ENCODE measurements around the gene GPC3. TPM values are rescaled to one million over a fixed set of nuclear protein-coding genes. Genes with fewer than 3 reads are reported as not detected.

Gene GPC3
- total RNA-seq, 2 donors from 2014 or later = 2.7 to 5.2 TPM

DNA sequence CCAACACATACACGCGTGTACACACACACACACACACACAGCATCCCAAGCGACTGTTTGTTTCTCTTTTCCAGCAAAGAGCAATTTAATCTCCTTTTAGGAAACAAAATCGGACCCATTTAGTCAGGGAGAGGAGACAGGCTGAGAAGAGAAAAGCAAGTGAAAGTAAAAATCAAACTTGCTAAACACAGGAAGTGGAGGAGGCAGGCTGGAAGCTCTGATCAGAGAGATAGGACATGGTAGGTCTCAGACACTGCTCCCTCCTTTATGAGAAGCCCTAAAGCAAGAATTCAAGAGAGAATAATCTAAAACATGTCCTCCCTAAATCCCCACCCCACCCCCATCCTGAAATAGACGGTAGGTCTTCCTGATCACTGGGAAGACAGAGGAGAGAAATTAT lies 62.3 kb downstream of the GPC3 start:
- Histone ChIP-seq H3K9me3 (no peaks in the 10 kb centered on the region), H3K27me3 (replicated peaks; ENCODE audit: insufficient read depth) (no peaks in the 10 kb centered on the region), H3K27ac (no peak overlapping the region), H3K4me3 (no peak overlapping the region), H3K36me3 (no peaks in the 10 kb centered on the region), H3K4me1 (replicated peaks) (no peaks in the 10 kb centered on the region)
- no peak for DNase-seq (ENCODE audit: low spot score)
- WGBS = 61% methylated on average over 5 of the region's 5 CpGs
- TF ChIP-seq, protein P1, sequence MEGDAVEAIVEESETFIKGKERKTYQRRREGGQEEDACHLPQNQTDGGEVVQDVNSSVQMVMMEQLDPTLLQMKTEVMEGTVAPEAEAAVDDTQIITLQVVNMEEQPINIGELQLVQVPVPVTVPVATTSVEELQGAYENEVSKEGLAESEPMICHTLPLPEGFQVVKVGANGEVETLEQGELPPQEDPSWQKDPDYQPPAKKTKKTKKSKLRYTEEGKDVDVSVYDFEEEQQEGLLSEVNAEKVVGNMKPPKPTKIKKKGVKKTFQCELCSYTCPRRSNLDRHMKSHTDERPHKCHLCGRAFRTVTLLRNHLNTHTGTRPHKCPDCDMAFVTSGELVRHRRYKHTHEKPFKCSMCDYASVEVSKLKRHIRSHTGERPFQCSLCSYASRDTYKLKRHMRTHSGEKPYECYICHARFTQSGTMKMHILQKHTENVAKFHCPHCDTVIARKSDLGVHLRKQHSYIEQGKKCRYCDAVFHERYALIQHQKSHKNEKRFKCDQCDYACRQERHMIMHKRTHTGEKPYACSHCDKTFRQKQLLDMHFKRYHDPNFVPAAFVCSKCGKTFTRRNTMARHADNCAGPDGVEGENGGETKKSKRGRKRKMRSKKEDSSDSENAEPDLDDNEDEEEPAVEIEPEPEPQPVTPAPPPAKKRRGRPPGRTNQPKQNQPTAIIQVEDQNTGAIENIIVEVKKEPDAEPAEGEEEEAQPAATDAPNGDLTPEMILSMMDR (IDR thresholded peaks at IDR 0.05) = no peak
- no peak for TF ChIP-seq POLR2AphosphoS5 (IDR thresholded peaks at IDR 0.05)
- intact Hi-C loops (cut with DNase I) = no loop called here

DNA sequence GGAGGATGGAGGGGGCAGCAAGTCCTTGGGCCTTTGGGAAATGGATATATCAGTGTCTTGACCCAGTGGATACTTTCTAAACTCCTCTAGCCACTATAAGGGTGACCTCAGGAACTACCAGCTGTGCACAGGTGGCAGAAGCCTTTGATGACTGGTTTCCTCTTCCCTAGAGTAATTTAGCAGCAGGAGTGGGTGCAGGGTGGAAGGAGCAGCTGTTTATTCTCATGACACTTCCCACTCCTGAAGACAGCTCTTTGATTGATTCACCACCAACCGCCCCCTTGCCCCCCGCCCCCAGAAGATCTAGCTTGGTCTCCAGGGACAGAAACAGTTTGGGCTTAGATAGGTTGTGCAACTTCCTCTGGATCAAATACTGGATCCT lies 63.0 kb downstream of the GPC3 start:
- no peak for DNase-seq (ENCODE audit: low spot score)
- TF ChIP-seq POLR2AphosphoS5 (IDR thresholded peaks at IDR 0.05) = no peak
- TF ChIP-seq POLR2A (IDR thresholded peaks at IDR 0.05) = no peak
- TF ChIP-seq, protein P1 (IDR thresholded peaks at IDR 0.05) = no peak
- Histone ChIP-seq H3K27ac (no peak overlapping the region), H3K4me3 (no peak overlapping the region), H3K4me1 (replicated peaks) (no peaks in the 10 kb centered on the region), H3K36me3 (no peaks in the 10 kb centered on the region), H3K9me3 (no peaks in the 10 kb centered on the region), H3K27me3 (replicated peaks; ENCODE audit: insufficient read depth) (no peaks in the 10 kb centered on the region)
- 73% methylated on average over 2 of the region's 2 CpGs for WGBS
- intact Hi-C loops (cut with DNase I) = no loop called here

DNA sequence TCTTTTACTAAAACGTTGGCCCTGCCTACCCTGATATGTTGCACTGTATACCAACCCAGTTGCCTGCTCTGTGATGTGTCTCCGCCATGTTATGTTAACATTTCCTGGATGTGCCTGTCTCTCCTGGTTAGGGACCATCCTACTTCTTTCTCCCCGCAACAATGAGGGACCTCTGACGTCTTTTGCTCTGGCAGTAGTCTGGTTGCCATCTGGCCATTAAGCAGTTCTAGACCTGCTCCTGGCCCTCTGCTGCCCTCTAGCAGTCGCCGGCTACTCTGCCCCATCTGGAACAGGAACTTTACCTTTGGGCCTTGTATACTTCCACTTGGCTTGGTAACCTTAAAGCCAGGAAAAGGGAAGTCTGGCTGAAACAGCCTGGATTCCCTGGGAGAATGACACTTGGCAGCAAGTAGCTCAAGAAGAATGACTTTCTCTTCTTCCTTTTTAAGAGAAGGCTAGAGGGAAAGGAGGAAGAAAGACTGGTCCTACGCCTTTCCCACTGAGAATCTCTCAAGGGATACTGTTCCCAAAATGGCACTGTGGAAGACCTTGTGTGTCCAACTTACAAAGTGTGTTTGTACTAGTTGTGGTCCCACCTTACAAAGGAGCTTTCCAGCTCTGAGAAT lies 63.5 kb downstream of the GPC3 start:
- Histone ChIP-seq H3K27ac (no peak overlapping the region), H3K27me3 (replicated peaks; ENCODE audit: insufficient read depth) (no peaks in the 10 kb centered on the region), H3K36me3 (no peaks in the 10 kb centered on the region), H3K9me3 (no peaks in the 10 kb centered on the region), H3K4me3 (no peak overlapping the region), H3K4me1 (replicated peaks) (no peaks in the 10 kb centered on the region)
- WGBS = 80% methylated on average over 7 of the region's 7 CpGs
- intact Hi-C loops (cut with DNase I) = no loop called here
- no peak for TF ChIP-seq POLR2A (IDR thresholded peaks at IDR 0.05)
- TF ChIP-seq, protein P1 (IDR thresholded peaks at IDR 0.05) = peak in 1 of 4 experiments; percentile 10
- DNase-seq (ENCODE audit: low spot score) = peak; percentile 6

DNA sequence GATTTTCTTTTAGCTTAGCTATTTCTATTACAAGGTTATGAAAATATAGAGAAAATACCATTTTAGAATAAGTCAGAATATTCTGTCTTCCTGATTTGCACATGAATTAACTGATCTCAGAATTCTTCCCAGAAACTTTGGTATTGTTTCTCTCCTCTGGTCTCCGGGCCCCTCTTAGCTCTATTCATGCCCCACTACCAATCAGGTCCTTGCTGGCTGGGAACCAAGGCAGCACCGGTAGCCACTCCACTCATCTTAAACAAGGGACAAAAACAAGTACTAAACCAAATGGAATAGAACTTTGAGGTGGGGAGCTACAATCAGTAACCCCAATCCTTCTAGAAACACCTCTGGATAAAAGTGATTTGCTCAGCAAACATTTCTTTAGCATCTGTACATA lies 64.3 kb downstream of the GPC3 start:
- intact Hi-C loops (cut with DNase I) = no loop called here
- Histone ChIP-seq H3K4me3 (no peak overlapping the region), H3K9me3 (no peaks in the 10 kb centered on the region), H3K27me3 (replicated peaks; ENCODE audit: insufficient read depth) (no peaks in the 10 kb centered on the region), H3K4me1 (replicated peaks) (no peaks in the 10 kb centered on the region), H3K27ac (no peak overlapping the region), H3K36me3 (no peaks in the 10 kb centered on the region)
- DNase-seq (ENCODE audit: low spot score) = no peak
- 97% methylated on average over 2 of the region's 2 CpGs for WGBS
- TF ChIP-seq, protein P1 (IDR thresholded peaks at IDR 0.05) = no peak
- no peak for TF ChIP-seq POLR2AphosphoS5 (IDR thresholded peaks at IDR 0.05)
- TF ChIP-seq POLR2A (IDR thresholded peaks at IDR 0.05) = no peak

DNA sequence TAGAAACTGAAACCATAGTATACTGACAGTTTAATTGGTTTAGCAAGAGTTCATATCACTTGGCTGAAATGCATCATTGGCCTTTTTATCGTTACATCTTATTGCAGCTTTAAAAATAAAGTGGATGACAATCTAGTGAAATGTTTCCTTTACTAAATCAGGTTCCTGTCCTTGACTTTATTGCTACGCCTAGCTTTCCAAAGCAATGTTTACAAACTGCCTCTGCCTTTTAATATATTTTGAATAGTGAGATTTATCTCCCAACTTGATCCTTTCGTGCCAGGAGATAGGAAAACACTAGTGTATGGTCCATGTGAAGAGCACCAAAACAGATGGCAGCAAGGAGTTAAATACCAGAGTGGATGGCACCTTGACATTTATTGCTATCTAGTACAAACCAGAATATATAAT lies 67.0 kb downstream of the GPC3 start:
- H3K27ac ChIP-seq = no peak overlapping the region
- H3K36me3 ChIP-seq = no peaks in the 10 kb centered on the region
- TF ChIP-seq, protein P1 (IDR thresholded peaks at IDR 0.05) = no peak
- TF ChIP-seq POLR2AphosphoS5 (IDR thresholded peaks at IDR 0.05) (no peak), POLR2A (IDR thresholded peaks at IDR 0.05) (no peak)
- DNase-seq (ENCODE audit: low spot score) = no peak
- no peaks in the 10 kb centered on the region for H3K9me3 ChIP-seq
- WGBS = 17% methylated on average over 3 of the region's 3 CpGs
- H3K4me3 ChIP-seq = no peak overlapping the region
- H3K27me3 ChIP-seq (replicated peaks; ENCODE audit: insufficient read depth) = no peaks in the 10 kb centered on the region
- no peaks in the 10 kb centered on the region for H3K4me1 ChIP-seq (replicated peaks)
- intact Hi-C loops (cut with DNase I) = no loop called here
